HG02759 (cell line): ENCODE data around the gene INHBE.
A peak's percentile ranks its signal among the peaks of the same experiment; 100 is the strongest.

Experiments
- ATAC-seq: cut with Tn5 transposase; IDR thresholded peaks from one replicate; pipeline ENCODE4 v1.9.1; 2021; ENCODE audit warnings: mild to moderate bottlenecking, moderate library complexity; ENCODE audit not compliant: unreplicated experiment

The INHBE gene

GRCh38 chr12:57459750-57460467 is 4.8 kb downstream of the INHBE start, which contains the start of gene GLI1:
Gene GLI1 (plus strand): TSS chr12:57459785. CDS start chr12:57463692, 3,907 bp downstream.
- ATAC-seq = no peak

- ATAC-seq = no peak
Measured at GRCh38 chr12:57460468-57460784, 5.3 kb downstream of the INHBE start.

GRCh38 chr12:57460841-57461275 is 5.8 kb downstream of the INHBE start:
- no peak for ATAC-seq

GRCh38 chr12:57461276-57461916 is 6.3 kb downstream of the INHBE start:
- no peak for ATAC-seq

GRCh38 chr12:57461917-57462250 is 6.8 kb downstream of the INHBE start:
- no peak for ATAC-seq

- peak; percentile 69 for ATAC-seq
Measured at GRCh38 chr12:57462251-57462911, 7.3 kb downstream of the INHBE start.

GRCh38 chr12:57462912-57463253 is 7.8 kb downstream of the INHBE start:
- no peak for ATAC-seq

GRCh38 chr12:57464569-57464968 is 9.5 kb downstream of the INHBE start:
- no peak for ATAC-seq

GRCh38 chr12:57465030-57465746 is 10.1 kb downstream of the INHBE start:
- no peak for ATAC-seq

GRCh38 chr12:57465747-57466505 is 10.8 kb downstream of the INHBE start:
- no peak for ATAC-seq

GRCh38 chr12:57467212-57467874 is 12.2 kb downstream of the INHBE start:
- ATAC-seq = no peak

GRCh38 chr12:57467915-57468314 is 12.8 kb downstream of the INHBE start:
- ATAC-seq = no peak

GRCh38 chr12:57469296-57470164 is 14.4 kb downstream of the INHBE start:
- ATAC-seq = no peak

GRCh38 chr12:57470286-57470969 is 15.3 kb downstream of the INHBE start:
- ATAC-seq = no peak

GRCh38 chr12:57470970-57471656 is 16.0 kb downstream of the INHBE start:
- ATAC-seq = no peak

- no peak for ATAC-seq
Measured at GRCh38 chr12:57471661-57472060, 16.6 kb downstream of the INHBE start.

- ATAC-seq = no peak
Measured at GRCh38 chr12:57472391-57472790, 17.3 kb downstream of the INHBE start.

GRCh38 chr12:57473392-57473791 is 18.3 kb downstream of the INHBE start:
- ATAC-seq = no peak
